Measurements from ENCODE around the gene HIBADH.

The HIBADH gene

DNA sequence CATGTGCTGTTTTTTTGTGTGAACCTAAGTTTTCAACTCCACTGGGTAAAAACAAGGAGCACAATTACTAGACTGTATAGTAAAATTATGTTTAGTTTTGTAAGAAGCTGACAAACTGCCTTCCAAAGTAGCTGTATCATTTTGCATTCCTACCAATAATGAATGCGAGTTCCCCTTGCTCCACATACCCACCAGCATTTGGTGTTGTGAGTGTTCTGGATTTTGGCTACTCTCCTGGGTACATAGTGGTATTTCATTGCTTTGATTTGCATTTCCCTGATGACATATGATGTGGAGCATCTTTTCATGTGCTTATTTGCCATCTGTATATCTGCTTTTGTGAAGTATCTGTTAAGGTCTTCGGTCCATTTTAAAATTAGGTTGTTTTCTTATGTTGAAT is 178.2 kb downstream of the HIBADH start:
- Histone ChIP-seq H3K9me3 (ENCODE audit: control insufficient read depth, low read length) (no peaks in the 10 kb centered on the region), H3K18ac (ENCODE audit: low read depth in 1 of 2, low read length in 2 of 2) (no peak overlapping the region), H3K4me2 (ENCODE audit: low read length, poor library complexity, severe bottlenecking) (no peak overlapping the region), H2BK15ac (ENCODE audit: low read depth, poor library complexity, severe bottlenecking) (no peak overlapping the region), H3K4me1 (ENCODE audit: control insufficient read depth, insufficient read depth, low read depth, low read length) (no peaks in the 10 kb centered on the region), H3K4me3 (ENCODE audit: insufficient read depth in 1 of 2, low read depth in 1 of 2, low read length in 2 of 2) (no peak overlapping the region), H2BK5ac (ENCODE audit: low read depth, low read length, poor library complexity, severe bottlenecking) (no peak overlapping the region), H3K36me3 (ENCODE audit: control insufficient read depth in 1 of 2, insufficient read depth in 2 of 2, low read depth in 1 of 2, low read length in 2 of 2) (no peaks in the 10 kb centered on the region), H2BK120ac (ENCODE audit: low read depth, low read length) (no peak overlapping the region), H3K14ac (ENCODE audit: low read length in 2 of 2) (no peak overlapping the region), H3K79me1 (replicated peaks; ENCODE audit: low read length, poor library complexity, severe bottlenecking) (no peaks in the 10 kb centered on the region), H3K23ac (ENCODE audit: low read length in 2 of 2) (no peak overlapping the region), H2AK5ac (ENCODE audit: low read length, severe bottlenecking) (no peak overlapping the region), H2AFZ (ENCODE audit: low read depth, low read length) (no peak overlapping the region), H3K4ac (ENCODE audit: low read depth in 1 of 2, low read length in 2 of 2) (no peak overlapping the region), H3K27ac (ENCODE audit: low read length, poor library complexity, severe bottlenecking) (no peak overlapping the region), H3K27me3 (ENCODE audit: control insufficient read depth in 1 of 2, insufficient read depth in 1 of 2, low read length in 2 of 2) (peaks cover 13 to 14% of the 10 kb centered on the region in 2 experiments), H2BK12ac (ENCODE audit: low read length in 2 of 2) (no peak overlapping the region), H4K91ac (ENCODE audit: low read length) (no peak overlapping the region), H3K9ac (ENCODE audit: low read length) (no peak overlapping the region), H4K8ac (ENCODE audit: low read length) (no peak overlapping the region)
- 83% methylated on average over 1 of the region's 2 CpGs for WGBS
- DNase-seq: no peak

DNA sequence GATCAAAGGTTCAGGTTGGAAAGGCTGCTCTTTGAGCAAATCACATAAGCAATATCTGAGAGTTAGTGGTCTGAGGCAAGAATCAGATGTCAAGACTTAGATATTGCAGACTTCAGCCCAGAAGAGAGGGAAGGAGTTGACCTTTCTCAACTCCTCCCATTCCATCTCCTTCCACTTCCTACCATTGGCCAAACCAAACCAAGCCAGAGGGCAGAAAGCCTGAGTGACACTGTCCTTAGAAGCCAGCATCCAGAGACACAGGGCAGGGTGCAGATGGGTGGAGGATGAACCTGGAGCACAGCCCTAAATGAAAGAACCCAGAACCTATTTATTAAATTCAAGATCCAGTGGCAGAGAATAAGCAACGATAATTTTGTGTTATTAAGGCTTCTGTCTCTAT is 180.5 kb downstream of the HIBADH start:
- Histone ChIP-seq H2BK5ac (ENCODE audit: low read depth, low read length, poor library complexity, severe bottlenecking) (no peak overlapping the region), H3K4me2 (ENCODE audit: low read length, poor library complexity, severe bottlenecking) (no peak overlapping the region), H4K91ac (ENCODE audit: low read length) (no peak overlapping the region), H4K8ac (ENCODE audit: low read length) (no peak overlapping the region), H3K79me1 (replicated peaks; ENCODE audit: low read length, poor library complexity, severe bottlenecking) (no peaks in the 10 kb centered on the region), H3K4ac (ENCODE audit: low read depth in 1 of 2, low read length in 2 of 2) (no peak overlapping the region), H2AFZ (ENCODE audit: low read depth, low read length) (no peak overlapping the region), H3K27ac (ENCODE audit: low read length, poor library complexity, severe bottlenecking) (no peak overlapping the region), H3K4me3 (ENCODE audit: insufficient read depth in 1 of 2, low read depth in 1 of 2, low read length in 2 of 2) (no peak overlapping the region), H3K4me1 (ENCODE audit: control insufficient read depth, insufficient read depth, low read depth, low read length) (no peaks in the 10 kb centered on the region), H2BK15ac (ENCODE audit: low read depth, poor library complexity, severe bottlenecking) (no peak overlapping the region), H3K18ac (ENCODE audit: low read depth in 1 of 2, low read length in 2 of 2) (no peak overlapping the region), H2BK120ac (ENCODE audit: low read depth, low read length) (no peak overlapping the region), H3K9me3 (ENCODE audit: control insufficient read depth, low read length) (no peaks in the 10 kb centered on the region), H3K27me3 (ENCODE audit: control insufficient read depth in 1 of 2, insufficient read depth in 1 of 2, low read length in 2 of 2) (peaks cover under 1 to 2% of the 10 kb centered on the region in 2 experiments), H2AK5ac (ENCODE audit: low read length, severe bottlenecking) (no peak overlapping the region), H3K36me3 (ENCODE audit: control insufficient read depth in 1 of 2, insufficient read depth in 2 of 2, low read depth in 1 of 2, low read length in 2 of 2) (no peaks in the 10 kb centered on the region), H3K14ac (ENCODE audit: low read length in 2 of 2) (no peak overlapping the region), H3K9ac (ENCODE audit: low read length) (no peak overlapping the region), H3K23ac (ENCODE audit: low read length in 2 of 2) (no peak overlapping the region), H2BK12ac (ENCODE audit: low read length in 2 of 2) (no peak overlapping the region)
- WGBS: no CpG with 5 or more reads among the region's 1 CpG
- no peak for DNase-seq

GRCh38 chr7:27478556-27478955 is 184.1 kb downstream of the HIBADH start:
- Histone ChIP-seq H3K18ac (ENCODE audit: low read depth in 1 of 2, low read length in 2 of 2) (no peak overlapping the region), H3K14ac (ENCODE audit: low read length in 2 of 2) (no peak overlapping the region)

GRCh38 chr7:27478084-27478483 is 184.6 kb downstream of the HIBADH start:
- H3K27me3 ChIP-seq (ENCODE audit: control insufficient read depth in 1 of 2, insufficient read depth in 1 of 2, low read length in 2 of 2): peaks cover 0 to 16% of the 10 kb centered on the region in 2 experiments
- no peaks in the 10 kb centered on the region for H3K4me1 ChIP-seq (ENCODE audit: control insufficient read depth, insufficient read depth, low read depth, low read length)
- H4K91ac ChIP-seq (ENCODE audit: low read length): no peak overlapping the region
- H3K4me2 ChIP-seq (ENCODE audit: low read length, poor library complexity, severe bottlenecking): no peak overlapping the region
- H3K9ac ChIP-seq (ENCODE audit: low read length): no peak overlapping the region
- no peaks in the 10 kb centered on the region for H3K36me3 ChIP-seq (ENCODE audit: control insufficient read depth in 1 of 2, insufficient read depth in 2 of 2, low read depth in 1 of 2, low read length in 2 of 2)
- no peak overlapping the region for H3K4ac ChIP-seq (ENCODE audit: low read depth in 1 of 2, low read length in 2 of 2)
- 17% methylated on average over 1 of the region's 1 CpG for WGBS
- no peak overlapping the region for H3K4me3 ChIP-seq (ENCODE audit: insufficient read depth in 1 of 2, low read depth in 1 of 2, low read length in 2 of 2)
- H3K18ac ChIP-seq (ENCODE audit: low read depth in 1 of 2, low read length in 2 of 2): no peak overlapping the region
- no peak overlapping the region for H2BK12ac ChIP-seq (ENCODE audit: low read length in 2 of 2)
- no peak overlapping the region for H3K23ac ChIP-seq (ENCODE audit: low read length in 2 of 2)
- no peaks in the 10 kb centered on the region for H3K79me1 ChIP-seq (replicated peaks; ENCODE audit: low read length, poor library complexity, severe bottlenecking)
- H4K8ac ChIP-seq (ENCODE audit: low read length): no peak overlapping the region
- H2BK120ac ChIP-seq (ENCODE audit: low read depth, low read length): no peak overlapping the region
- H2AFZ ChIP-seq (ENCODE audit: low read depth, low read length): no peak overlapping the region
- no peak overlapping the region for H2BK5ac ChIP-seq (ENCODE audit: low read depth, low read length, poor library complexity, severe bottlenecking)
- no peak overlapping the region for H2BK15ac ChIP-seq (ENCODE audit: low read depth, poor library complexity, severe bottlenecking)
- no peak overlapping the region for H3K27ac ChIP-seq (ENCODE audit: low read length, poor library complexity, severe bottlenecking)
- no peaks in the 10 kb centered on the region for H3K9me3 ChIP-seq (ENCODE audit: control insufficient read depth, low read length)
- no peak overlapping the region for H3K14ac ChIP-seq (ENCODE audit: low read length in 2 of 2)
- no peak for DNase-seq
- H2AK5ac ChIP-seq (ENCODE audit: low read length, severe bottlenecking): no peak overlapping the region

More at GRCh38 chr7:27478556-27478955, 184.1 kb downstream of the HIBADH start:
- Histone ChIP-seq H3K4me2 (ENCODE audit: low read length, poor library complexity, severe bottlenecking) (no peak overlapping the region), H3K36me3 (ENCODE audit: control insufficient read depth in 1 of 2, insufficient read depth in 2 of 2, low read depth in 1 of 2, low read length in 2 of 2) (no peaks in the 10 kb centered on the region), H3K79me1 (replicated peaks; ENCODE audit: low read length, poor library complexity, severe bottlenecking) (no peaks in the 10 kb centered on the region), H3K27me3 (ENCODE audit: control insufficient read depth in 1 of 2, insufficient read depth in 1 of 2, low read length in 2 of 2) (peaks cover 0 to 16% of the 10 kb centered on the region in 2 experiments), H3K4me3 (ENCODE audit: insufficient read depth in 1 of 2, low read depth in 1 of 2, low read length in 2 of 2) (no peak overlapping the region), H2AFZ (ENCODE audit: low read depth, low read length) (no peak overlapping the region), H2BK15ac (ENCODE audit: low read depth, poor library complexity, severe bottlenecking) (no peak overlapping the region), H3K4me1 (ENCODE audit: control insufficient read depth, insufficient read depth, low read depth, low read length) (no peaks in the 10 kb centered on the region), H4K91ac (ENCODE audit: low read length) (no peak overlapping the region), H3K23ac (ENCODE audit: low read length in 2 of 2) (no peak overlapping the region), H2BK12ac (ENCODE audit: low read length in 2 of 2) (no peak overlapping the region), H3K4ac (ENCODE audit: low read depth in 1 of 2, low read length in 2 of 2) (no peak overlapping the region), H3K9ac (ENCODE audit: low read length) (no peak overlapping the region), H3K9me3 (ENCODE audit: control insufficient read depth, low read length) (no peaks in the 10 kb centered on the region), H2AK5ac (ENCODE audit: low read length, severe bottlenecking) (no peak overlapping the region), H2BK120ac (ENCODE audit: low read depth, low read length) (no peak overlapping the region), H4K8ac (ENCODE audit: low read length) (no peak overlapping the region), H2BK5ac (ENCODE audit: low read depth, low read length, poor library complexity, severe bottlenecking) (no peak overlapping the region), H3K27ac (ENCODE audit: low read length, poor library complexity, severe bottlenecking) (no peak overlapping the region)
- DNase-seq: no peak

Measured in mesenchymal stem cell (in vitro differentiated cells and primary cell).